ENCODE measurements around the gene RNASE12. TPM values are rescaled to one million over a fixed set of nuclear protein-coding genes. Genes with fewer than 3 reads are reported as not detected.
"Not testable (repeated sequence)": the region's sequence is repeated elsewhere in the genome, so short reads cannot be mapped to it uniquely, and the experiment has no call there.

Gene RNASE12
- total and polyA plus RNA-seq, 4 donors: not detected

GRCh38 chr14:20578325-20578724 is 12.9 kb downstream of the RNASE12 start:
- Histone ChIP-seq H3K27ac (ENCODE audit: low read depth in 1 of 2, low read length in 2 of 2) (no peak overlapping the region), H3K27me3 (ENCODE audit: control insufficient read depth in 1 of 2, insufficient read depth in 2 of 2, low read length in 1 of 2) (no peaks in the 10 kb centered on the region), H3K4me3 (ENCODE audit: low read length in 2 of 2) (no peak overlapping the region), H3K36me3 (ENCODE audit: control insufficient read depth in 1 of 2, insufficient read depth in 2 of 2, low read length in 1 of 2) (no peaks in the 10 kb centered on the region), H3K9me3 (ENCODE audit: control insufficient read depth, low read length) (no peaks in the 10 kb centered on the region), H3K4me1 (ENCODE audit: control insufficient read depth in 1 of 2, insufficient read depth in 2 of 2, low read length in 2 of 2) (no peaks in the 10 kb centered on the region)
- intact Hi-C loops (cut with DNase I): no loop called here
- WGBS, 2 donors: 44 to 46% methylated on average over 3 of the region's 3 CpGs
- no peak for ATAC-seq (ENCODE audit: low FRiP score)
- no peak for DNase-seq

GRCh38 chr14:20572382-20572990 is 18.7 kb downstream of the RNASE12 start:
- H3K9me3 ChIP-seq (ENCODE audit: control insufficient read depth, low read length): peaks cover 12% of the 10 kb centered on the region
- H3K27me3 ChIP-seq (ENCODE audit: control insufficient read depth in 1 of 2, insufficient read depth in 2 of 2, low read length in 1 of 2); H3K36me3 ChIP-seq (ENCODE audit: control insufficient read depth in 1 of 2, insufficient read depth in 2 of 2, low read length in 1 of 2); H3K27ac ChIP-seq (ENCODE audit: low read depth in 1 of 2, low read length in 2 of 2); H3K4me3 ChIP-seq (ENCODE audit: low read length in 2 of 2); H3K4me1 ChIP-seq (ENCODE audit: control insufficient read depth in 1 of 2, insufficient read depth in 2 of 2, low read length in 2 of 2); DNase-seq; ATAC-seq (ENCODE audit: low FRiP score); intact Hi-C loops (cut with DNase I): not testable (repeated sequence)
- 78 to 81% methylated on average over 4 of the region's 4 CpGs for WGBS, 2 donors

GRCh38 chr14:20570720-20571119 is 20.5 kb downstream of the RNASE12 start:
- intact Hi-C loops (cut with DNase I); H3K4me3 ChIP-seq (ENCODE audit: low read length in 2 of 2); H3K4me1 ChIP-seq (ENCODE audit: control insufficient read depth in 1 of 2, insufficient read depth in 2 of 2, low read length in 2 of 2); H3K36me3 ChIP-seq (ENCODE audit: control insufficient read depth in 1 of 2, insufficient read depth in 2 of 2, low read length in 1 of 2); ATAC-seq (ENCODE audit: low FRiP score); DNase-seq; H3K27me3 ChIP-seq (ENCODE audit: control insufficient read depth in 1 of 2, insufficient read depth in 2 of 2, low read length in 1 of 2); H3K27ac ChIP-seq (ENCODE audit: low read depth in 1 of 2, low read length in 2 of 2): not testable (repeated sequence)
- WGBS, 2 donors: 78 to 81% methylated on average over 1 of the region's 1 CpG
- H3K9me3 ChIP-seq (ENCODE audit: control insufficient read depth, low read length): peaks cover 12% of the 10 kb centered on the region

GRCh38 chr14:20569865-20570264 is 21.3 kb downstream of the RNASE12 start:
- H3K27ac ChIP-seq (ENCODE audit: low read depth in 1 of 2, low read length in 2 of 2); H3K4me3 ChIP-seq (ENCODE audit: low read length in 2 of 2); DNase-seq; H3K4me1 ChIP-seq (ENCODE audit: control insufficient read depth in 1 of 2, insufficient read depth in 2 of 2, low read length in 2 of 2); H3K27me3 ChIP-seq (ENCODE audit: control insufficient read depth in 1 of 2, insufficient read depth in 2 of 2, low read length in 1 of 2); intact Hi-C loops (cut with DNase I); ATAC-seq (ENCODE audit: low FRiP score); H3K36me3 ChIP-seq (ENCODE audit: control insufficient read depth in 1 of 2, insufficient read depth in 2 of 2, low read length in 1 of 2): not testable (repeated sequence)
- WGBS, 2 donors: 84 to 94% methylated on average over 2 of the region's 2 CpGs
- peaks cover 12% of the 10 kb centered on the region for H3K9me3 ChIP-seq (ENCODE audit: control insufficient read depth, low read length)

GRCh38 chr14:20569066-20569465 is 22.1 kb downstream of the RNASE12 start:
- Histone ChIP-seq H3K36me3 (ENCODE audit: control insufficient read depth in 1 of 2, insufficient read depth in 2 of 2, low read length in 1 of 2) (no peaks in the 10 kb centered on the region), H3K4me1 (ENCODE audit: control insufficient read depth in 1 of 2, insufficient read depth in 2 of 2, low read length in 2 of 2) (no peaks in the 10 kb centered on the region), H3K27me3 (ENCODE audit: control insufficient read depth in 1 of 2, insufficient read depth in 2 of 2, low read length in 1 of 2) (no peaks in the 10 kb centered on the region), H3K4me3 (ENCODE audit: low read length in 2 of 2) (no peak overlapping the region), H3K9me3 (ENCODE audit: control insufficient read depth, low read length) (peaks cover 12% of the 10 kb centered on the region), H3K27ac (ENCODE audit: low read depth in 1 of 2, low read length in 2 of 2) (no peak overlapping the region)
- intact Hi-C loops (cut with DNase I): no loop called here
- DNase-seq (no peak), ATAC-seq (ENCODE audit: low FRiP score) (no peak)

- Histone ChIP-seq H3K27ac (ENCODE audit: low read depth in 1 of 2, low read length in 2 of 2) (no peak overlapping the region), H3K9me3 (ENCODE audit: control insufficient read depth, low read length) (peaks cover 12% of the 10 kb centered on the region), H3K4me3 (ENCODE audit: low read length in 2 of 2) (no peak overlapping the region), H3K36me3 (ENCODE audit: control insufficient read depth in 1 of 2, insufficient read depth in 2 of 2, low read length in 1 of 2) (no peaks in the 10 kb centered on the region), H3K4me1 (ENCODE audit: control insufficient read depth in 1 of 2, insufficient read depth in 2 of 2, low read length in 2 of 2) (no peaks in the 10 kb centered on the region), H3K27me3 (ENCODE audit: control insufficient read depth in 1 of 2, insufficient read depth in 2 of 2, low read length in 1 of 2) (no peaks in the 10 kb centered on the region)
- DNase-seq: no peak
- WGBS, 2 donors: 77 to 78% methylated on average over 3 of the region's 3 CpGs
- intact Hi-C loops (cut with DNase I): no loop called here
- ATAC-seq (ENCODE audit: low FRiP score): no peak
Observed at GRCh38 chr14:20568393-20568792, 22.8 kb downstream of the RNASE12 start.

- H3K27ac ChIP-seq (ENCODE audit: low read depth in 1 of 2, low read length in 2 of 2); H3K4me3 ChIP-seq (ENCODE audit: low read length in 2 of 2); H3K36me3 ChIP-seq (ENCODE audit: control insufficient read depth in 1 of 2, insufficient read depth in 2 of 2, low read length in 1 of 2); H3K27me3 ChIP-seq (ENCODE audit: control insufficient read depth in 1 of 2, insufficient read depth in 2 of 2, low read length in 1 of 2); intact Hi-C loops (cut with DNase I); DNase-seq; ATAC-seq (ENCODE audit: low FRiP score); H3K4me1 ChIP-seq (ENCODE audit: control insufficient read depth in 1 of 2, insufficient read depth in 2 of 2, low read length in 2 of 2): not testable (repeated sequence)
- H3K9me3 ChIP-seq (ENCODE audit: control insufficient read depth, low read length): peaks cover 12% of the 10 kb centered on the region
- WGBS, 2 donors: 81% methylated on average over 1 of the region's 1 CpG
Observed at GRCh38 chr14:20567199-20567598, 24.0 kb downstream of the RNASE12 start.

- intact Hi-C loops (cut with DNase I): no loop called here
- ATAC-seq (ENCODE audit: low FRiP score) (no peak), DNase-seq (no peak)
- H3K9me3 ChIP-seq (ENCODE audit: control insufficient read depth, low read length): peaks cover 12% of the 10 kb centered on the region
- no peak overlapping the region for H3K4me3 ChIP-seq (ENCODE audit: low read length in 2 of 2)
- 81 to 91% methylated on average over 2 of the region's 2 CpGs for WGBS, 2 donors
- no peaks in the 10 kb centered on the region for H3K27me3 ChIP-seq (ENCODE audit: control insufficient read depth in 1 of 2, insufficient read depth in 2 of 2, low read length in 1 of 2)
- no peaks in the 10 kb centered on the region for H3K4me1 ChIP-seq (ENCODE audit: control insufficient read depth in 1 of 2, insufficient read depth in 2 of 2, low read length in 2 of 2)
- no peak overlapping the region for H3K27ac ChIP-seq (ENCODE audit: low read depth in 1 of 2, low read length in 2 of 2)
- H3K36me3 ChIP-seq (ENCODE audit: control insufficient read depth in 1 of 2, insufficient read depth in 2 of 2, low read length in 1 of 2): no peaks in the 10 kb centered on the region
Observed at GRCh38 chr14:20564501-20564997, 26.6 kb downstream of the RNASE12 start.

GRCh38 chr14:20563971-20564370 is 27.2 kb downstream of the RNASE12 start:
- Histone ChIP-seq H3K4me3 (ENCODE audit: low read length in 2 of 2) (no peak overlapping the region), H3K9me3 (ENCODE audit: control insufficient read depth, low read length) (peaks cover 8% of the 10 kb centered on the region), H3K4me1 (ENCODE audit: control insufficient read depth in 1 of 2, insufficient read depth in 2 of 2, low read length in 2 of 2) (no peaks in the 10 kb centered on the region), H3K27me3 (ENCODE audit: control insufficient read depth in 1 of 2, insufficient read depth in 2 of 2, low read length in 1 of 2) (no peaks in the 10 kb centered on the region), H3K36me3 (ENCODE audit: control insufficient read depth in 1 of 2, insufficient read depth in 2 of 2, low read length in 1 of 2) (no peaks in the 10 kb centered on the region), H3K27ac (ENCODE audit: low read depth in 1 of 2, low read length in 2 of 2) (no peak overlapping the region)
- WGBS, 2 donors: 78 to 88% methylated on average over 1 of the region's 1 CpG
- intact Hi-C loops (cut with DNase I): no loop called here
- no peak for DNase-seq
- ATAC-seq (ENCODE audit: low FRiP score): no peak
